ENCODE measurements around the gene CNTNAP2.

CNTNAP2 gene

DNA sequence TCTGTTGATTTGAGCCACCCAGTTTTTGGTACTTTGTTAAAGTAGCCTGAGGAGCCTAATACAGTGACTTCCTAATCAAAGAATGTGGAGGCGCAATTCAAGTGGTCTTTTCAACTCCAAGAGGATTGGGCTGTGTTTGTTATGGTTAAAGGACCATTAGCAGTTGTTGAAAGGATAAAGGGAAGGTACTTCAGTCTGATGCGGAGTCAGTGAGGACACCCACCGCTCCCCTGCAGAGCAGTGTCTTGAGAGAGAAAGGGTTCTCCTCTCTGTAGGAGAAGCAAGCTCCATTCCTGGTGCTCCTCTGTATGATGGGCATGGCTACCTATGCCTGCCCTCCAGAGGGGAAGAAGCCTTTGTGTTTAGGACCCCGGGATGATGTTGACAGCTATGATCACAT lies 1883.4 kb downstream of the CNTNAP2 start (continued):
- TF ChIP-seq, protein P1, sequence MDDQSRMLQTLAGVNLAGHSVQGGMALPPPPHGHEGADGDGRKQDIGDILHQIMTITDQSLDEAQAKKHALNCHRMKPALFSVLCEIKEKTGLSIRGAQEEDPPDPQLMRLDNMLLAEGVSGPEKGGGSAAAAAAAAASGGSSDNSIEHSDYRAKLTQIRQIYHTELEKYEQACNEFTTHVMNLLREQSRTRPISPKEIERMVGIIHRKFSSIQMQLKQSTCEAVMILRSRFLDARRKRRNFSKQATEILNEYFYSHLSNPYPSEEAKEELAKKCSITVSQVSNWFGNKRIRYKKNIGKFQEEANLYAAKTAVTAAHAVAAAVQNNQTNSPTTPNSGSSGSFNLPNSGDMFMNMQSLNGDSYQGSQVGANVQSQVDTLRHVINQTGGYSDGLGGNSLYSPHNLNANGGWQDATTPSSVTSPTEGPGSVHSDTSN (CRISPR knock-in tag; IDR thresholded peaks at IDR 0.05): no peak
- TF ChIP-seq PRDM1 (tag by site-specific recombination; IDR thresholded peaks at IDR 0.05): no peak

DNA sequence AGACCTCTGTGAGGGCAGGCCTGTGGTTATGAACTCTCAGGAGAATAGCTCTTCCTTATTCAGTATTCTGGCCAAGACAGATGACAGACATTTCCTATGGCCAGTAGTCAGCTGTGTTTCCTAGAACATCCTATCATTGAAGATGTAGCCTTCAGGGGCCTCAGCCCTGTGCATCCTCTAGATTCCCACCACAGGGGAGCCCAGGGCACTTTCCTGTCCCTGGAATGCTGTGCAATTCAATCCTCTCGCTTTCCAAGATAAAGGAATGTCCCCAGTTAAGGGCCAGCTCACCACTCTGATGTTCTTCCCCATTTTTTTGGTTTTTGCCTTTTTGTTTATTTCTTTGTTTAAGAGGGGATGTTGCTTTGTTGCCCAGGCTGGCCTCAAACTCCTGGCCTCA lies 1895.2 kb downstream of the CNTNAP2 start:
- TF ChIP-seq, protein P2, sequence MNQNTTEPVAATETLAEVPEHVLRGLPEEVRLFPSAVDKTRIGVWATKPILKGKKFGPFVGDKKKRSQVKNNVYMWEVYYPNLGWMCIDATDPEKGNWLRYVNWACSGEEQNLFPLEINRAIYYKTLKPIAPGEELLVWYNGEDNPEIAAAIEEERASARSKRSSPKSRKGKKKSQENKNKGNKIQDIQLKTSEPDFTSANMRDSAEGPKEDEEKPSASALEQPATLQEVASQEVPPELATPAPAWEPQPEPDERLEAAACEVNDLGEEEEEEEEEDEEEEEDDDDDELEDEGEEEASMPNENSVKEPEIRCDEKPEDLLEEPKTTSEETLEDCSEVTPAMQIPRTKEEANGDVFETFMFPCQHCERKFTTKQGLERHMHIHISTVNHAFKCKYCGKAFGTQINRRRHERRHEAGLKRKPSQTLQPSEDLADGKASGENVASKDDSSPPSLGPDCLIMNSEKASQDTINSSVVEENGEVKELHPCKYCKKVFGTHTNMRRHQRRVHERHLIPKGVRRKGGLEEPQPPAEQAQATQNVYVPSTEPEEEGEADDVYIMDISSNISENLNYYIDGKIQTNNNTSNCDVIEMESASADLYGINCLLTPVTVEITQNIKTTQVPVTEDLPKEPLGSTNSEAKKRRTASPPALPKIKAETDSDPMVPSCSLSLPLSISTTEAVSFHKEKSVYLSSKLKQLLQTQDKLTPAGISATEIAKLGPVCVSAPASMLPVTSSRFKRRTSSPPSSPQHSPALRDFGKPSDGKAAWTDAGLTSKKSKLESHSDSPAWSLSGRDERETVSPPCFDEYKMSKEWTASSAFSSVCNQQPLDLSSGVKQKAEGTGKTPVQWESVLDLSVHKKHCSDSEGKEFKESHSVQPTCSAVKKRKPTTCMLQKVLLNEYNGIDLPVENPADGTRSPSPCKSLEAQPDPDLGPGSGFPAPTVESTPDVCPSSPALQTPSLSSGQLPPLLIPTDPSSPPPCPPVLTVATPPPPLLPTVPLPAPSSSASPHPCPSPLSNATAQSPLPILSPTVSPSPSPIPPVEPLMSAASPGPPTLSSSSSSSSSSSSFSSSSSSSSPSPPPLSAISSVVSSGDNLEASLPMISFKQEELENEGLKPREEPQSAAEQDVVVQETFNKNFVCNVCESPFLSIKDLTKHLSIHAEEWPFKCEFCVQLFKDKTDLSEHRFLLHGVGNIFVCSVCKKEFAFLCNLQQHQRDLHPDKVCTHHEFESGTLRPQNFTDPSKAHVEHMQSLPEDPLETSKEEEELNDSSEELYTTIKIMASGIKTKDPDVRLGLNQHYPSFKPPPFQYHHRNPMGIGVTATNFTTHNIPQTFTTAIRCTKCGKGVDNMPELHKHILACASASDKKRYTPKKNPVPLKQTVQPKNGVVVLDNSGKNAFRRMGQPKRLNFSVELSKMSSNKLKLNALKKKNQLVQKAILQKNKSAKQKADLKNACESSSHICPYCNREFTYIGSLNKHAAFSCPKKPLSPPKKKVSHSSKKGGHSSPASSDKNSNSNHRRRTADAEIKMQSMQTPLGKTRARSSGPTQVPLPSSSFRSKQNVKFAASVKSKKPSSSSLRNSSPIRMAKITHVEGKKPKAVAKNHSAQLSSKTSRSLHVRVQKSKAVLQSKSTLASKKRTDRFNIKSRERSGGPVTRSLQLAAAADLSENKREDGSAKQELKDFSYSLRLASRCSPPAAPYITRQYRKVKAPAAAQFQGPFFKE (tag by site-specific recombination; IDR thresholded peaks at IDR 0.05; ENCODE audit: borderline replicate concordance): no peak
- no peak for TF ChIP-seq ZNF76 (tag by site-specific recombination; IDR thresholded peaks at IDR 0.05; ENCODE audit: borderline replicate concordance, low read depth)
- TF ChIP-seq GFI1B (tag by site-specific recombination; IDR thresholded peaks at IDR 0.05): no peak
- TF ChIP-seq, protein P3, sequence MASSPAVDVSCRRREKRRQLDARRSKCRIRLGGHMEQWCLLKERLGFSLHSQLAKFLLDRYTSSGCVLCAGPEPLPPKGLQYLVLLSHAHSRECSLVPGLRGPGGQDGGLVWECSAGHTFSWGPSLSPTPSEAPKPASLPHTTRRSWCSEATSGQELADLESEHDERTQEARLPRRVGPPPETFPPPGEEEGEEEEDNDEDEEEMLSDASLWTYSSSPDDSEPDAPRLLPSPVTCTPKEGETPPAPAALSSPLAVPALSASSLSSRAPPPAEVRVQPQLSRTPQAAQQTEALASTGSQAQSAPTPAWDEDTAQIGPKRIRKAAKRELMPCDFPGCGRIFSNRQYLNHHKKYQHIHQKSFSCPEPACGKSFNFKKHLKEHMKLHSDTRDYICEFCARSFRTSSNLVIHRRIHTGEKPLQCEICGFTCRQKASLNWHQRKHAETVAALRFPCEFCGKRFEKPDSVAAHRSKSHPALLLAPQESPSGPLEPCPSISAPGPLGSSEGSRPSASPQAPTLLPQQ (tag by site-specific recombination; IDR thresholded peaks at IDR 0.05): no peak
- no peak for TF ChIP-seq ZNF155 (tag by site-specific recombination; IDR thresholded peaks at IDR 0.05)
- no peak for TF ChIP-seq OVOL3 (tag by site-specific recombination; IDR thresholded peaks at IDR 0.05)
- TF ChIP-seq, protein P4, sequence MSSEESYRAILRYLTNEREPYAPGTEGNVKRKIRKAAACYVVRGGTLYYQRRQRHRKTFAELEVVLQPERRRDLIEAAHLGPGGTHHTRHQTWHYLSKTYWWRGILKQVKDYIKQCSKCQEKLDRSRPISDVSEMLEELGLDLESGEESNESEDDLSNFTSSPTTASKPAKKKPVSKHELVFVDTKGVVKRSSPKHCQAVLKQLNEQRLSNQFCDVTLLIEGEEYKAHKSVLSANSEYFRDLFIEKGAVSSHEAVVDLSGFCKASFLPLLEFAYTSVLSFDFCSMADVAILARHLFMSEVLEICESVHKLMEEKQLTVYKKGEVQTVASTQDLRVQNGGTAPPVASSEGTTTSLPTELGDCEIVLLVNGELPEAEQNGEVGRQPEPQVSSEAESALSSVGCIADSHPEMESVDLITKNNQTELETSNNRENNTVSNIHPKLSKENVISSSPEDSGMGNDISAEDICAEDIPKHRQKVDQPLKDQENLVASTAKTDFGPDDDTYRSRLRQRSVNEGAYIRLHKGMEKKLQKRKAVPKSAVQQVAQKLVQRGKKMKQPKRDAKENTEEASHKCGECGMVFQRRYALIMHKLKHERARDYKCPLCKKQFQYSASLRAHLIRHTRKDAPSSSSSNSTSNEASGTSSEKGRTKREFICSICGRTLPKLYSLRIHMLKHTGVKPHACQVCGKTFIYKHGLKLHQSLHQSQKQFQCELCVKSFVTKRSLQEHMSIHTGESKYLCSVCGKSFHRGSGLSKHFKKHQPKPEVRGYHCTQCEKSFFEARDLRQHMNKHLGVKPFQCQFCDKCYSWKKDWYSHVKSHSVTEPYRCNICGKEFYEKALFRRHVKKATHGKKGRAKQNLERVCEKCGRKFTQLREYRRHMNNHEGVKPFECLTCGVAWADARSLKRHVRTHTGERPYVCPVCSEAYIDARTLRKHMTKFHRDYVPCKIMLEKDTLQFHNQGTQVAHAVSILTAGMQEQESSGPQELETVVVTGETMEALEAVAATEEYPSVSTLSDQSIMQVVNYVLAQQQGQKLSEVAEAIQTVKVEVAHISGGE (tag by site-specific recombination; conservative IDR thresholded peaks at IDR 0.05; ENCODE audit: low read depth): no peak
- ChIA-PET POLR2A (no interaction called here), CTCF (no interaction called here)
- Histone ChIP-seq H3K27ac (ENCODE audit: extremely low read depth, low read depth, low read length) (no peak overlapping the region), H3K4me3 (ENCODE audit: low read depth, low read length) (no peak overlapping the region), H3K4me1 (ENCODE audit: control insufficient read depth, insufficient read depth, low read length) (no peaks in the 10 kb centered on the region), H3K9me3 (ENCODE audit: control insufficient read depth, insufficient read depth, low read depth, low read length) (no peaks in the 10 kb centered on the region), H3K36me3 (ENCODE audit: control insufficient read depth in 2 of 2, insufficient read depth in 1 of 2, low read length in 2 of 2) (no peaks in the 10 kb centered on the region)

DNA sequence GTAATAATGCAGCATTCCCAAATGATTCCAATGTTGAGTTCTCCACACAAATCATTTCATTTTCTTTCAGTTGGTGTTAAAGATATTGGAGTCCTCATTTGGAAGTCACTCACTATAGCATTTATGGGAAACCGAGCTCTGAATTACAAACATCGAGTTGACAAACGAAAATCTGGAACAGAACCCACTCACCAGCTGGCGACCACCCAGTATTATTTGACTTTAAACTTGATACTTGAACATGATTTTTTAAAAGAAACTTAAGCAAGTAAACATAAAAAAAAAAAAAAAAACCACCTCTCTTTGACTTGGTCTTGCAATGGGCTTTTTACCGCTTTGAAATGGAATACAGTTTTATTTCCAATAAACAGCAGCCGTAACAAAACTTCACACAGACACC lies 1897.4 kb downstream of the CNTNAP2 start:
- no peaks in the 10 kb centered on the region for H3K4me1 ChIP-seq (ENCODE audit: control insufficient read depth, insufficient read depth, low read length)
- no peaks in the 10 kb centered on the region for H3K36me3 ChIP-seq (ENCODE audit: control insufficient read depth in 2 of 2, insufficient read depth in 1 of 2, low read length in 2 of 2)
- ChIA-PET POLR2A (no interaction called here), CTCF (no interaction called here)
- H3K27ac ChIP-seq (ENCODE audit: extremely low read depth, low read depth, low read length): no peak overlapping the region
- no peak overlapping the region for H3K4me3 ChIP-seq (ENCODE audit: low read depth, low read length)
- H3K9me3 ChIP-seq (ENCODE audit: control insufficient read depth, insufficient read depth, low read depth, low read length): no peaks in the 10 kb centered on the region
- TF ChIP-seq ZNF112 (tag by site-specific recombination; IDR thresholded peaks at IDR 0.05) (no peak), ZNF558 (tag by site-specific recombination; IDR thresholded peaks at IDR 0.05) (no peak), ZNF37A (tag by site-specific recombination; IDR thresholded peaks at IDR 0.05) (no peak), ZBTB17 (tag by site-specific recombination; IDR thresholded peaks at IDR 0.05) (no peak), ZNF510 (tag by site-specific recombination; IDR thresholded peaks at IDR 0.05; ENCODE audit: insufficient replicate concordance) (no peak), ZBTB8A (tag by site-specific recombination; IDR thresholded peaks at IDR 0.05) (no peak), ZNF529 (tag by site-specific recombination; IDR thresholded peaks at IDR 0.05; ENCODE audit: insufficient replicate concordance) (no peak)
- TF ChIP-seq, protein P5, sequence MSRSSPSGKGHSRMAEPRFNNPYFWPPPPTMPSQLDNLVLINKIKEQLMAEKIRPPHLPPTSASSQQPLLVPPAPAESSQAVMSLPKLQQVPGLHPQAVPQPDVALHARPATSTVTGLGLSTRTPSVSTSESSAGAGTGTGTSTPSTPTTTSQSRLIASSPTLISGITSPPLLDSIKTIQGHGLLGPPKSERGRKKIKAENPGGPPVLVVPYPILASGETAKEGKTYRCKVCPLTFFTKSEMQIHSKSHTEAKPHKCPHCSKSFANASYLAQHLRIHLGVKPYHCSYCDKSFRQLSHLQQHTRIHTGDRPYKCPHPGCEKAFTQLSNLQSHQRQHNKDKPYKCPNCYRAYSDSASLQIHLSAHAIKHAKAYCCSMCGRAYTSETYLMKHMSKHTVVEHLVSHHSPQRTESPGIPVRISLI (tag by site-specific recombination; IDR thresholded peaks at IDR 0.05): no peak
- TF ChIP-seq, protein P6, sequence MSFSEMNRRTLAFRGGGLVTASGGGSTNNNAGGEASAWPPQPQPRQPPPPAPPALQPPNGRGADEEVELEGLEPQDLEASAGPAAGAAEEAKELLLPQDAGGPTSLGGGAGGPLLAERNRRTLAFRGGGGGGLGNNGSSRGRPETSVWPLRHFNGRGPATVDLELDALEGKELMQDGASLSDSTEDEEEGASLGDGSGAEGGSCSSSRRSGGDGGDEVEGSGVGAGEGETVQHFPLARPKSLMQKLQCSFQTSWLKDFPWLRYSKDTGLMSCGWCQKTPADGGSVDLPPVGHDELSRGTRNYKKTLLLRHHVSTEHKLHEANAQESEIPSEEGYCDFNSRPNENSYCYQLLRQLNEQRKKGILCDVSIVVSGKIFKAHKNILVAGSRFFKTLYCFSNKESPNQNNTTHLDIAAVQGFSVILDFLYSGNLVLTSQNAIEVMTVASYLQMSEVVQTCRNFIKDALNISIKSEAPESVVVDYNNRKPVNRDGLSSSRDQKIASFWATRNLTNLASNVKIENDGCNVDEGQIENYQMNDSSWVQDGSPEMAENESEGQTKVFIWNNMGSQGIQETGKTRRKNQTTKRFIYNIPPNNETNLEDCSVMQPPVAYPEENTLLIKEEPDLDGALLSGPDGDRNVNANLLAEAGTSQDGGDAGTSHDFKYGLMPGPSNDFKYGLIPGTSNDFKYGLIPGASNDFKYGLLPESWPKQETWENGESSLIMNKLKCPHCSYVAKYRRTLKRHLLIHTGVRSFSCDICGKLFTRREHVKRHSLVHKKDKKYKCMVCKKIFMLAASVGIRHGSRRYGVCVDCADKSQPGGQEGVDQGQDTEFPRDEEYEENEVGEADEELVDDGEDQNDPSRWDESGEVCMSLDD (tag by site-specific recombination; IDR thresholded peaks at IDR 0.05): no peak
